D341Med (cell line): Measurements from ENCODE around the gene GP1BB.
A peak's percentile ranks its signal among the peaks of the same experiment; 100 is the strongest.
"Not testable (repeated sequence)": the region's sequence is repeated elsewhere in the genome, so short reads cannot be mapped to it uniquely, and the experiment has no call there.

Source experiments
- DNase-seq: peaks from one replicate; pipeline ENCODE4 v3.0.0; 2012; ENCODE audit warnings: low spot score

The GP1BB gene

DNA sequence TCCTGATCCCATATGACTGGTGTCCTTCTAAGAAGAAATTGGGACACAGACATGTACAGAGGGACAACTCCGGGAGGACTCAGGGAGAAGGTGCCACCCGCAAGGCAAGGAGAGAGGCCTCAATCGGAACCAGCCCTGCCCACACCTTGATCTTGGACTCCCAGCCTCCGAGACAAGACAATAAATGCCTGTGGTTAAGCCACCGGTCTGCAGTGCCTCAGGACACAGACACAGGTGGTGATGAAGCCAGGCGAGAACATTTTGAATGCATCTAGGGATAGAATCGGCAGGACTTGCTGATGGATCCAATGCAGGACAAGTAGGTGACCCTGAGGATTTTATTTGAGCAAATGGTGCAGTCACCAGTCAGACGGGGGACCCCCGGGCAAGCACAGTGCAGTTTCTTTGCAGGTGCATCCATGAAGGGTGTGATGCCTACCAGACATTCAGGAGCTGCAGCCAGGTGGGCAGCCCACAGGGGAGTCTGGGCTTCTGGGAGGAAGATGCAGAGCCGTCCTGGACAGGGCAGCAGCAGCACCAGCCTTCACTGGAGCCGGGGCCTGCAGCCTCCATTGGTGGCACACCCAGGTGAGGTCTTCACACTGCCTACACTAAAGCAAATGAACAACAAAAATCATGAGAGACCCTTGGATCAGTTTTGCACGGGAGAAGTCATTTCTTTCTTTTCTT is 29.2 kb upstream of the GP1BB start:
- DNase-seq, result no peak

DNA sequence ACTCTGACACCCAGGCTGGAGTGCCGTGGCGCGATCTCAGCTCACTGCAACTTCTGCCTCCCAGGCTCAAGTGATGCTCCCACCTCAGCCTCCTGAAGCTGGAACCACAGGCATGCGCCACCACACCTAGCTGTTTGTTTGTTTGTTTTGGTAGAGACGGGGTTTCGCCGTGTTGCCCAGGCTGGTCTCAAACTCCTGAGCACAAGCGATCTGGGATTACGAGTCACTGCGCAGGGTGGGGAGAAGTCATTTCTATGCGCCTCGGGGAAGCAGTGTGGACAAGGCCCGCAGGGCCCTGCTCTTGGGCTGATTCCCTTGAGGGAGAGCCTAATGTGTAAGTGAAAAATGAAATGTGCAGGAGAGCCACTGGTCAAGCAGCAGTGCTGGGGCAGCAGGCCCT is 28.6 kb upstream of the GP1BB start:
- no peak for DNase-seq

DNA sequence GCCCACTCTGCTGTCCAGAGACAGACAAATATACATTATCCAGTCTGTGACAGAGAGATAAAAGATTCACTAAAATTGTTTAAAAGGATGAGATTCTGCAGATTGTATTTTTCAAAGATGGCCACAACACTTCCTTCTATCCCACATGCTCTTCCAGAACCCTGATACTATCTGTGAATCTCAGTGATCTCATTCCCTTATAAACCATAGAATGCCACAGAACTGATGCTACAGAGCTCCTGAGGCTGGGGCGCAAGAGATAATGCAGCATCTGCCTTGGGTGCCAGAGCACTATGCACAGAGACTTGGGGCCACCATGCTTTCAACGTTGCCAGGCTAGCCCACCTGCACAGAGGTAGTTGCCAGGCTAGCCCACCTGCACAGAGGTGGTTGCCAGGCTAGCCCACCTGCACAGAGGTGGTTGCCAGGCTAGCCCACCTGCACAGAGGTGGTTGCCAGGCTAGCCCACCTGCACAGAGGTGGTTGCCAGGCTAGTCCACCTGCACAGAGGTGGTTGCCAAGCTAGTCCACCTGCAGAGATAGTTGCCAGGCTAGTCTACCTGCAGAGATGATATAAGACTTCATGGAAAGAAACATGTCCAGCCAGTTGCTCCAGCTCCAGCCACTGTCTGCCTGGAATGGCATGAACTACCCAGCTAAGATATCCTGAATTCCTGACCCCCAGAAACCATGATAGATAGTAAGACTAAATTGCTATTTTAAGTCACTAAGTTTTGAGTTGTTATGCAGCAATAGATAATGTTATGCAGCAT is 26.6 kb upstream of the GP1BB start:
- no peak for DNase-seq

DNA sequence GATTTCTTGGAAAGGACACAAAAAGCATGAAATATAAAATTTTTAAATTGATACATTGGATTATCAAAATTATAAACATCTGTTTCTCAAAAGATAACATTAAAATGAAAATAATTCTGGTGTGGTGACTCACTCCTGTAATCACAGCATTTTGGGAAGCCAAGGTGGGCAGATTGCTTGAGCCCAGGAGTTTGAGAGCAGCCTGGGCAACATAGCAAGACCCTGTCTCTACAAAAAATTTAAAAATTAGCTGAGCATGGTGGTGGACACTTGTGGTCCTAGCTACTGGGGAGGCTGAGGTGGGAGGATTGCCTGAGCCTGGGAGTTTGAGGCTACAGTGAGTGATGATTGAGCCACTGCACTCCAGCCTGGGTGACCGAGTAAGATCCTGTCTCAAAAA is 25.5 kb upstream of the GP1BB start:
- not testable (repeated sequence) for DNase-seq

DNA sequence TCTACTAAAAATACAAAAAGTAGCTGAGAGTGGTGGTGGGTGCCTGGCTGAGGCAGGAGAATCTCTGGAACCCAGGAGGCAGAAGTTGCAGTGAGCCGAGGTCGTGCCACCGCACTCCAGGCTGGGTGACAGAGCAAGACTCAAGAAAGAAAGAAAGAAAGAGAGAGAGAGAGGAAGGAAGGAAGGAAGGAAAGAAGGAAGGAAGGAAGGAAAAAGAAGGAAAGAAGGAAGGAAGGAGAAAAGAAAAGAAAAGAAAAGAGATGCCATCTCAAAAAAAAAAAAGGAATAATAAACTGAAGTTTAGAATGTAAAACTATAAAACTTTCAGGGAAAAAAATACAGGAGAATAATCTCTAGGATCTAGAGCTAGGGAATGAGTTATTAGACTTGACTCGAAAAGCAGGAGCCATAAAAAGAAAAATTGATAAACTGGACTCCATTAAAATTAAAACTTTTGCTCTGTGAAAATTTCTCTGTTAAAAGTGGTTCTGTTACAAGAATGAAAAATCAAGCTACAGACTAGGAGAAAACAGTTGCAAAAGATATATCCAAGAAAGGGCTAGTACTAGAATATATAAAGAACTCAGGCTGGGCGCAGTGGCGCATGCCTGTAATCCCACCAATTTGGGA is 22.4 kb upstream of the GP1BB start:
- no peak for DNase-seq

DNA sequence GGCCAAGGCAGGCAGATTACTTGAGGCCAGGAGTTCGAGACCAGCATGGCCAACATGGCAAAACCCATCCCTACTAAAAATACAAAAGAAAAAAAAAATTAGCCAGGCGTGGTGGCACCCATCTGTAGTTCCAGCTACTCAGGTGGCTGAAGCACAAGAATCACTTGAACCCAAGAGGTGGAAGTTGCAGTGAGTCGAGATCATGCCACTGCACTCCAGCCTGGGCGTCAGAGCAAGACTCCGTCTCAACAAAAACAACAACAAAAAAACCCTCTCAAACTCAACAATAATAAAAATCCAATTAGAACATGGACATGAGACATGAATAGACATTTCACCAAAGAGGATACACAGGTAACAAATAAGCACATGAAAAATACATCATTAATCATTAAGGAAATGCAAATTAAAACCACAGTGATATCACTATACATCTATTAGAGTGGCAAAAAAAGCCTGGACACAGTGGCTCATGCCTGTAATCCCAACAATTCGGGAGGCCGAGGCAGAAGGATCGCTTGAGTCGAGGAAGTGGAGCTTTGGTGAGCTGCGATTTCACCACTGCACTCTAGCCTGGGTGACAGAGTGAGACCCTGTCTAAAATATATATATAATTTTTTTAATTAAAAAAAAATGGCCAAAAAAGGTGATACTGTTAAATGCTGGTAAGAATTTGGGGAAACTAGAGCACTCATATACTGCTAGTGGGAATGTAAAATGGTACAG is 21.8 kb upstream of the GP1BB start:
- no peak for DNase-seq

DNA sequence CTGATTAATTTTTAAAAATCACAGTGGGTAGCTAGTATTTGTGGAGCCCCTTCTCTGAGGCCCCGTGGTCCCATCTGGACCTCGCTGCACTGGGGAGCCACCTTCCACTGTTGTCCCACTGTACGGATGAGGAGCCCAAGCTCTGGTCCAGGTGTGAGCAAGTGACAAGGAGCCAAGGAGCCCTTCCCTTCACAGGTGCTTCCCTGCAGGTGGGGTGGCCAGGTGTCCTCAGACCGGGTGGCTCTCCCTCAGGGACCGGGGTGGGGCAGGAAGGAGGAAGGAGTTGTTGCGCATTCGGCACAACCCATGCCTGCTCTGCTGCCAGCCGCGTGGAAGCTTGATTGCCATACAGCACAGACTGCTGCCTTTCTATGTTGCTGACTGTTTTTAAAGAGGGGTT is 19.5 kb upstream of the GP1BB start:
- no peak for DNase-seq

DNA sequence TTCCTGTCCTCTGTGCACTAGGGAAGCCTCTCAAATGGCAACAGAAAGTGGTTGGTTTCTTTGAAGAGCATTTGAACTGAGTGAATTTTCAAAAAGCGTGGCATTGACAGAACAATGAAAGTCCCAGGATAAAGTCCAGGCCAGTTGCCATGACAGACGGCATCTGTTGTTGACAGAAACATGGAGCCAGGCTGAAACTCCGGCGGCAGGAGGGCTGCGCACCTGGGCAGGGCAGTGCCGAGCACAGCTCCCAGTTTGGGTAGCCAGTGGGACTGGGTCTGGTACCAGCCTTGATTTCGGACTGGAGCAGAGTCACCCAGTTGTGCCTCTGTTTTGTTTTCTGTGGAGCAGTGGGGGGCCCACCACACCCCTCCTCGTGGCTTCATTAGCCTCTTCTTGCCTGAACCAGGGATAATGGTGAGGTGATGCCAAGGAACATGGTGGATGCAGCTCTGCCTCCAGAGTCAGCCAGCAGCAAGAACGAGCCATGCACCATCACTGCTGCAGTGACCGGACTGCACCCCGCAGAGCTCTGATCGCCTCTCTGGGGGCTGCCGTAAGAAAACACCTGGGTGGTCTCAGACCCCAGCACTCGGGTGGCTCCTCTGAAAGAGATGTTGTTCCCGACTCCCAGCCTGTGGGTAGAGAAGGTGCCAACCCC is 18.9 kb upstream of the GP1BB start:
- no peak for DNase-seq

DNA sequence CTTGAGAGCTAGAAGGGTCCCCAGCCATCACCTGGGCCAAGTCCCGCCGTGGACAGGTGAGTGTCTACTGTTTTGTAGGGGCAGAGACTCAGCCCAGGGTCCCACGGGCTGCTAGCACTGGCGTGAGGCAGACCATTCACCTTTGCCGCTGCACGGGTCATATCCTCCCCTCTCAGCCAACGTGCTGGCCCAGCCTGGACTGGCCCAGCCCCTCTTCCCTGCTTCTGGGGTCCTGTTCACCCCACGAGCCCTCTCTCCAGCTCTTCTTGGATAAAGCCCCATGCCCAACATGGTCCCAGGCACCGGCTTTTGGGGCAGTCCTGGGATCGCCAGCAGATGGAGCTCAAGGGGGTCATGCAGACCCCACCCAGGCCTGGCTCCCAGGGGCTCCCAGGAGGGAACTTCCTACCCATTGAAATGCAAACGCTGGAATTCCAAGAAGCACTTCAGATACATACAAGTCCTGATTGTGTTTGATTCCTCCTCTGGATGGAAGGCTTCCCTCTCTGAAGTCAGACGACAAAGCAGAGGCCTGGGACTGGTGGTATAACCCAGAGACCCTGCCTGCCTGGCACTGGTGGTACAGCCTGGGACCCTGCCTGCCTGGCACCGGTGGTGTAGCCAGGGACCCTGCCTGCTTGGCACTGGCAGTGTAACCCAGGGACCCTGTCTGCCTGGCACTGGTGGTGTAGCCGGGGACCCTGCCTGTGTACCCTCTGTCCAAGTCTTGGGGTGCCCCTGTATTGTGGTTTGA is 18.0 kb upstream of the GP1BB start:
- peak; percentile 30 for DNase-seq

DNA sequence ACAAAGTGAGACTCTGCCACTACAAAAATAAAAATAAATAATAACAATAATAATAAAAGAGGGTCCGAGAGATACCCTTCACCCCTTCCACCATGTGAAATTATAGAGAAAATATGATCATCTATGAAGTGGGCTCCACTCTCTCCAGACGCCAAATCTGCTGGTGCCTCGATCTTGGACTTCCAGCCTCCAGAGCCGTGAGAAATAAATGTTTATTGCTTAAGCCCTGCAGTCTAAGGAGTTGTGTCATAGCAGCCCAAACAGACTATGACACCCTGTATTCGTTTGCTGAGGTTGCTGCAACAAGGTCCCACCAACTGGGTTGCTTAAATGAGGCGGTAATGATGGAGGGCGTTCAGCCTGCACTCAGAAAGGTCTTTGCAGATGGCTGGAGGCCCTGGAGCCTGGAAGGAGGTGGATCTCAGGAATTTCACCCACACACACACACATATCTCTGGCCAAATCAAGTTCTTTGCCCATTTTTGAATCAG is 16.6 kb upstream of the GP1BB start:
- DNase-seq, result no peak

DNA sequence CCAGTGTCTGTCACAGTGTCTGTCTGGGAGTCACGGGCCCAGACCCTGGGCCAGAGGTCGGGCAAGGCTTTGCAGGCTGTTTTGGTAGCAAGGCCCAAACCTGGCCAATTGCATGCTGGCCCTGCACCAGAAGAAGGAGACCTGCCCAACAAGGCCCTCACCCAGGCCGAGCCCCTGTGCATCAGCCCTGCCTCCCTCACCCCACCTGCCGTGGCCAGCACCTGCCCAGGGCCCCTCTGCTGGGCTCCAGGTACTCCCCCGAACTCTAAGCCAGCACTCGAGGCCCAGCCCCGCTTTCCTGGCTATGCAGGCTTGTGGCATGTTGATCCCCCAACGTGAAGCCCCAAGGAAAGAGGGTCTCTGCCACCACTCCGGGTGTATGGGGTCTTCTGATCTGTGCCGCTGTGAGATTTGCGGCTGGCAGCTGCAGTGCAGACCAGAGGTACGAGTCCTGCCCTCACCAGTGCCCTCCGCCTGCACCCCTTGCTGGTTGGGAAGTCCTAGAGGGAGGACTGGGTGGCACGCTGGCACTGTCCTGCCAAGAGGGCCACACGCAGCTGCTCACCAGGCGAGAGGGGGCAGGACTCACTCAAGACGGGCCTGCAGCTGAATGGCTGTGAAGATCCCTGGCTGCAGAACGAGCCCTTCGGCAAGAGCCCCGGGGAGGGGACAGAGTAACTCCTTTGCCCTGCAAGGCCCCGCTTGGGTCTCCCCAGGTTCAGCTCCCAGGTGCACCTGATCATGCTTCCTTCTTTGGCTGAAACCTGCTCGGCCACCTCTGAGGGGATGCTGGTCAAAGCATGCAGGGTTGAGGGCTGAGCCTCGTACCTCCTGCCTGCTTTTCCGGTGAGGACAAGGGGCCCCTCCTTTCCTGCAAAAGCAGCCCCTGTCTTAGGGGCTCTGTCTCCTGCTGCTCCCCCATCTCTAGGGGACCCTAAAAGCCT is 15.7 kb upstream of the GP1BB start:
- DNase-seq, result peak; percentile 27

DNA sequence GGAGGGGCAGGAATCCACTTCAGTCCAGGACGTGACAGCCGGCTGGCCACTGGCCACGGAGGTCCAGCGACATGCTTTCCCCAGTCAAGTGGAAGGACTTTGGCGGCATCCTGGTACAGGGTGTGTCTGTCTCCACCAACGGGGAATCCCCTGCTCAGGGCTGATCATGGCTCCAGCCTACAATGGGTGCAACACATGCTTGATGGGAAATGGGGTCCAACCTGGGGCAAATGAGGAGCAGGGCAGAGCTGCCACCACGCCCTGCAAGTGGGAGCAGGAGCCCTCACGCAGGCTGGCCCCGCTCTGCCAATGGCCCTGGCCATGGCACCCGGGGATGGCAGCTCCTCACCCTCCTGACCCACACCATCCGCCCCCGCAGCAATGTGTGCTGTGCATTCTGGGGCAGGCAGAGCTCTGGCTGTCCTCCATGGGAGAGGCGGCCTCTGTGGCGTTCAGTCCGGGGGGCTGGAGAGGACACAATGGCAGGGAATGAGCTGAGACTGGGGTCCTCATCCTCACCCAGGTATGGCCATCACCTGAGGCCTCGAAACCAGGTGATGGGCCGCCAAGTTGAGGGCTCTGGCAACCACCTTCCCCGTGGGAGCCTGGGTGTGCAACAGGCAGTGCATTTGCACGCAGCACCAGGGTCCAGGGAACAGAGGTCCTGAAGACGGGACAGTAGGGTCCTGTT is 14.9 kb upstream of the GP1BB start:
- no peak for DNase-seq

DNA sequence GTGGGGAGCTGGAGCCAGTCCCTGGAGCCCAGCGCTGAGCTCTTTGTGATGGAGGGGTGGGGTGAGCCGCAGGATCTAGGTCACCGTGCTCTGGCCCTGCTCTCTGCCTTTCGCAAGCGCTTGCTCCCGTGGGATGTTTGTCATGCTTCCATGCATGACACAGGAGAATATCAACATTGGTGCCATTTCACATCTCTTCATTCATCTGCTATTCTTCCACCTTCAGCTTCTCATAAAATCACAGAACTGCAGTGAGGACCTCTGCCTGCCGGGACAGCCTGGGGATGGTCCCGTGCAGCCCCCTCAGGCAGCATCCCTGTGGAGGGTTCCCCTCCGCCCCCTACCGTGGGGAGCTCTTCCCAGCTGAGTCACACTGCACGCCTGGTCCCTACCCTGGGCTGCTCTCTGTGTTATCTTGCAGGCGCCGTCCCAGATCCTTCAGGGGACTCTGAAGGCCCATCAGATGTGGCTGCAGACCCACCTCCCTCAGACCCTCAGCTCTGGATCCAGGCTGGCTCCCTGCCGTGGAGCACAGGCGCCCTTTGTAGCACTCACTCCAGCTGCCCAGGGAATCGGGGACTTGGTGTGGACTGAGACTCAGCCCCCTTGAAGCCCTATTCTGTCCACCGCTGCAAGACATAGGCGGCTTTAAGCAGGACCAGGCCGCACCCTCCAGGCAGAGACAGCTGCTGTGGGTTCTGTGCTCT is 14.1 kb upstream of the GP1BB start:
- no peak for DNase-seq

DNA sequence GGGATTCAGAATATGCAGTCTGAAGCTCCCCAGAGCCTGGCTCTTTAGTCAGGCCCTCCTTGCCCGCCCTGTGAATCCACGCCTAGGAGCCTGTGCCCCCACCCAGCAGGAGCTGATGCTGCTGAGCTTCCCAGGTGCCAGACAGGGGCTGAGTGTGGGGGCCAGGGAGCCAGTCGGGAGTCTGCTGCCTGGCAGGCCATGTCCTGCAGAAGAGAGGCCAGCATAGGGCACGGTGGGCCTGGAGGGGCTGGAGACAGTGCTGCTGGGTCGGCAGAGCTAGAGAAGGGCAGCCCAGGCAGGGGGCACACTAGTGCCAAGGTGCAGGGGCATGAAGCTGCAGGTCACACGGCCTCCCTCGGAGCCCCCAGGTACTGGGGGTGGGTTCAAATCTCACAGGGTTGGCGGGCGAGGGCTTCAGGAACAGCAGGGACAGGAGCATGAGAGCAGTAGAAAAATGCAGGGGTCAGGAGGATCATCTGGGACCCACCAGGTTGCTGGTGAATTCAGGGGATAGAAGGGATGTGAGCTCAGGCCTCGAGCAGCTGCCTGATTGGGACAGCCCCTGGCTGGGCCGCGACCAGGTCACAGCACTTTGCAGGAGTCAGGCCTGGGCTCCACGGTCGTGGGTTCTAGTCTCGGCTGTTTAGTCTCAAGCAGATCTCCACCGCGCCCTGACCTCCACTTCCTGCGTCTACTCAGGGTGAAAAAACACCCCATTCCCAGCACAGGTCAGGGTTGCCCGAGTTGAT is 13.1 kb upstream of the GP1BB start:
- no peak for DNase-seq

DNA sequence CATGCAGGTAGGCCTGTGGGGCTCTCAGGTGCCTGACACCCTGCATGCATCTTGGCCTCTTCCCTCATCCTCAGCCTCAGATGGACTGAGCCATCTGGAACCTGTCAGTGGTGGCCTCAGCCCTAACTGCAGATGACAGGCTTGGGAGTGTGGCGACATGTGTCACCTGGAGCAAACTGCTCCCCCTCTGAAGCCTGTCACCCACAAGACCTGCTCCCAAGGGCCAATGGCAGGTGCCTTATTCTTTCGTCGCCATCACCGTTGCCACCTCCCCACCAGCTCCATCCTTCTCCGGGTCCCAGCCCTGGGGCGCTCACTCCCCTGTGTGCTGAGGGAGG is 12.6 kb upstream of the GP1BB start:
- no peak for DNase-seq

DNA sequence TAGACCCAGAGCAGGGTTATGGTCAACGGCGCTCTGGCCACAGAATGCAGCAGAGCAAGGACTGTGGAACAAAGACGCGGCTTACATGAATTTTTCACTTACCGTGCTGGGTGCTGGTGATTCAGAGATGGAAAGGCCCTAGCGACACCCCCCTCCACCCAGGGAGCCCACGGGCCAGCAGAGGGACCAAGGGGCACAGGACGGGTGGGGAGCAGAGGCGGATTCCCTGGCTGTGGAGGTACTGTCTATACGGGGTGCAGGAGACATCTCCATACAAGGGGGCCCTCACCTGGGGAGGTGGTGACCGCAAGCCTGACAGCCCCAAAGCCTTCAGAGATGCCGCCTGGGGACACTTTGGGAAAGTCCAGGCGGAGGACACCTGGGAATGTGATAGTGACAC is 10.1 kb upstream of the GP1BB start:
- DNase-seq, result no peak

DNA sequence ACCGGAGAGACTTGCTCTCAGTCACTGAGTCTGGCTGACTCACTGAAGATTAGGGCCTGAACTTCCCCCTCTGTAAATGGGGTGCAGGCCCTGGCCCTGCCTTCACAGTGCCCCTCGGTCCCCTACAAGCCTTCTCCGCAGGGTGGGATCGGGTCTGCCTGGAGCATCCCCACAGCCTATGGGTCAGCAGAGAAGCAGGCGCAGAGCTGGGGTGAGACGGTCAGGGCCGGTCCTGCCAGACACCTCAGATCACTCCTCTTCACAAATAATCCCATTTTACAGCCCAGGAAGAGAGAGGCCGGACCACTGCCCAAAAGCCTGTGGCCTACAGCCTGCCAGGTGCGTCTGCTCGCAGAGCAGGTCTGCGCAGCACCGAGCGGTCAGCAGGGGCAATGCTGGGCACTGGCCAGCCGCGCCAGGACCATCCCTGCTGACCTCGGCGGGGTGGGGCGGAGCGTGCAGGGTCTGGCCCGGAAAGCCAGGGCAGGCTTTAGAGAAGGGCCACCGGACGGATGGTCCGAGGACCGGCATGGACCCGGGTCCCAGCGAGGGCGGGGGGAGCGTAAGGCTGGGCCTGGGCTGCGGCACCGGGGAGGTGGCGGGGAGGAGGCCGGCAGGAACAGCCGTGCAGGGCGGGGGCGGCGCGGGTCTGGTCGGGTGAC is 9.6 kb upstream of the GP1BB start:
- no peak for DNase-seq
